NOMO-1 treated with DMSO at 0.1 percent for 48 hours (cell line): Measurements from ENCODE around the gene TCN1.
"Not testable (repeated sequence)": the region's sequence is repeated elsewhere in the genome, so short reads cannot be mapped to it uniquely, and the experiment has no call there.

ENCODE experiments used
- DNase-seq: peaks from one replicate; lab custom pipeline; 2025; ENCODE audit not compliant: unreplicated experiment; lab: John Stamatoyannopoulos, UW

Gene TCN1, protein sequence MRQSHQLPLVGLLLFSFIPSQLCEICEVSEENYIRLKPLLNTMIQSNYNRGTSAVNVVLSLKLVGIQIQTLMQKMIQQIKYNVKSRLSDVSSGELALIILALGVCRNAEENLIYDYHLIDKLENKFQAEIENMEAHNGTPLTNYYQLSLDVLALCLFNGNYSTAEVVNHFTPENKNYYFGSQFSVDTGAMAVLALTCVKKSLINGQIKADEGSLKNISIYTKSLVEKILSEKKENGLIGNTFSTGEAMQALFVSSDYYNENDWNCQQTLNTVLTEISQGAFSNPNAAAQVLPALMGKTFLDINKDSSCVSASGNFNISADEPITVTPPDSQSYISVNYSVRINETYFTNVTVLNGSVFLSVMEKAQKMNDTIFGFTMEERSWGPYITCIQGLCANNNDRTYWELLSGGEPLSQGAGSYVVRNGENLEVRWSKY

DNA sequence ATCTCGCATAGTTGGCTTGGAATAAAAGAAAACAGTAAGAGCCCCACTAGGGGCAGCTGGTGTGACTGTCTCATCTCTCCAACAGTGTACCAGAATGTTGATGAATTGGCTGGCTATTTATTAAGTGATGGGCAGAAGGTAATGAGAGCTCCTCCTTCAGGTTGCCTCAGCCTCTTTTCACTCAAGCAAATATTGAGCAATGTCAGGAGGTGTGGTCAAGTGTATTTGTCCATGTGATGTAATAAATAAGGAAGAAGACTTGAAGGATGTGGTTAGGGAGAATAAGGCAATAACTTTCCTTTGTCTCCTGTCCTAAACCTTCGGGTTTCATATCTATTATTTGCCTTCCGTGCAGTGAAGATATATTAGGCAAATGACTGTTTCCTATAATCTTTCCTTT lies at the start of gene TCN1:
TCN1 (minus strand) TSS at position 91 of the 400 bp plus-strand sequence; CDS start at position 74, 17 bp downstream.
- peak; percentile 95 for DNase-seq

- DNase-seq, result not testable (repeated sequence)
Measured at GRCh38 chr11:59903569-59903968, 37.3 kb upstream of the TCN1 start.

- DNase-seq, result no peak
Measured at GRCh38 chr11:59901306-59901705, 35.0 kb upstream of the TCN1 start.

DNA sequence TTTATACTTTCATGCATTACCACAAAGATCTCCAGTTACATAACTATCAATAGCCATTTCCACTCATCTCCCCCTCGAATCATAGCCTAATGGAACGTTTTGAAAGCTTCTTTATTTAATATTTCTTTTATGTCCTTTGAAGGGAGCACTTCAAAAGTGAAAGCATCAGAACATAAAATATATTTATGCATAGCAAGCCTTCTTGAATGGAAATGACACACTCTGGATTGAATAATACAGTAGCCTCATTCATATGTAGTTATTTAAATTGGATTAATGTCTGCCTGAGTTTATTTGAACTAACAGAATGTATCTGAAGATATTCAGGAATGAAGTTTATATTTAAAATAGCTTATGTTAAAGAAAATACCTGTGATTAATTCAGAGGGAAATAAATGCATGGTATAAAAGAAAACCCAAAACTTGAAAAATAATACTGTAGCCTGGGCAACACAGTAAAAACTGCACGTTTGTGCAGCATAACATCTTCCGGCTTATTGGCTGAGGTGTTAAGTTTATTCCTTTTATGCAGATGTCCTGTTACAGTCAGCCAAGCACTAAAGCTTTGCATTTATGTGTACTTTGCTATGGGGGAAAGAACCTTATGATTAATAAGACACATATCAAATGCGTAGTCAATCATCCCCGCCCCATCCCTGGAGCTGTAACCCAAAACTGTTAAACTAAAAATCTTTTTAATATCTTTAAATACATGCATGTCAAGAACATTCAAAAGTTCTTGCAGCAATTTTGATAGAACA lies 34.3 kb upstream of the TCN1 start:
- DNase-seq, result no peak

- no peak for DNase-seq
Measured at GRCh38 chr11:59899532-59899931, 33.2 kb upstream of the TCN1 start.

DNA sequence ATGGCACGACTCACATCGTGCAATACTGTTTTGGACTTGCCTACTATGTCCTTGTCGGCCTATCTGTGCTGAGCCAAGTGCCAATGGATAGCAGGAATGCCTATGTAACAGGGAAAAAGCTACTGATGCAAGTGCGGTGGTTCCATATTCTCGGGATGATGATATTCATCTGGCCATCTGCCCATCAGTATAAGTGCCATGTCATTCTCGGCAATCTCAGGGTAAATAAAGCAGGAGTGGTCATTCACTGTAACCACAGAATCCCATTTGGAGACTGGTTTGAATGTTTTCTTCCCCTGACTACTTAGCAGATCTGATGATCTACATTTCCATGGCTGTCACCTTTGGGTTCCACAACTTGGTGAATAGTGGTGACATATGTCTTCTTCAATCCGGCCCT lies 32.4 kb upstream of the TCN1 start:
- no peak for DNase-seq

- no peak for DNase-seq
Measured at GRCh38 chr11:59898046-59898445, 31.8 kb upstream of the TCN1 start.

GRCh38 chr11:59894616-59895015 lies 28.3 kb upstream of the TCN1 start:
- no peak for DNase-seq

DNA sequence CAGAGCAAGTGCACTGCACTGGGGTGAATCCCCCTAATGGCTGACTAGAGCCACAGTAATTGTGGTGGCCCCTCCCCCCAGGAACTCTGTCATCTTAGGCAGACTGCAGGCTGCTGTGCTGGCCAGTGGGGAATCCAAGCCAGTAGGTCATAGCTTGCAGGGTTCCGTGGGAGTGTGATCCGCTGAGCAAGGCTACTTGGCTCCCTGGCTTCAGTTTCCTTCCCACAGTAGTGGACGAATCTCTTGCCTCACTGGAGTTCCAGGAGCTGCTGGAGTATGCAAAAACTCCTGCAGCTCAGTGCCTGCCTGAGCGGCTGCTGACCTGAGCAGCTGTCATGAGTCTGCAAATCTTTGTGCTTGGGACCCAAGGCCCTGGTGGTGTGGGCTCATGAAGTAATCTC lies 25.5 kb upstream of the TCN1 start:
- DNase-seq, result no peak

GRCh38 chr11:59887156-59887555 lies 20.9 kb upstream of the TCN1 start:
- not testable (repeated sequence) for DNase-seq

DNA sequence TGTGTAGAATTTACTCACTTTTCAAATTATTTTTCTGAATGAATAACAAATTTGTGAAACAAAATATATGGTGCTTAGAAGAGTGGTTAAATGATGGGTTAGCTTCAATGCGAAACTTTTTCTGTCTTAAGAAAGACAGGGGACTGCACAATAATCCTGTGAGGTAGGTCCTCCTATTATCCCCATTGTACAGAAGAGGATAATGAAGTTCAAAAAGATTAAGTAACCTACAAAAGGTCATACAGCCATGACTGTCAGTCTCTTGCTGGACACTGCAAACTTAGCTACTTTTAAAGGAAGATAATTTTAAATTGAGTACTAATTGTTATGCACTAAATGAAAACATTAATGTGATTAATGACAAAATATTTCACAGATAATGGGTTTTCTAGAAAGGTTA lies 17.3 kb upstream of the TCN1 start:
- DNase-seq, result no peak

DNA sequence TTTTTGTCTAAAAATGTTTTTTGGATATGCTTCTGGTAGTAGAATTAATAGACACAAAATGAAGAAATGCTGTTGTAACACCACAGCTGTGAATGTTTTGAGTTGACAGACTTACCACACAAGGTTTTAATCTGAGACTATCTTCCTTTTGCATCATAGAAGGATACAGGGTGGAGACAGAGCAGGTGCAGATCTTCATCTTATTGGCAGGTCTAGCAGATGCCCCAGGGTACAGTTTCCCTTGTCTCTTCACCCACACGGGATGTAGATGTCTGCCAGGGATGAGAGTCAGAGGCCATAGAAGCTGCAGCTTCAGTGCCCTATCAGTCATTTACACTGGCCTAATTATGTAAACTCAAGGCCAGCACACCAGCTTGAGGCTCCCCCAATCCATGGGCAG lies 13.3 kb upstream of the TCN1 start:
- no peak for DNase-seq

DNA sequence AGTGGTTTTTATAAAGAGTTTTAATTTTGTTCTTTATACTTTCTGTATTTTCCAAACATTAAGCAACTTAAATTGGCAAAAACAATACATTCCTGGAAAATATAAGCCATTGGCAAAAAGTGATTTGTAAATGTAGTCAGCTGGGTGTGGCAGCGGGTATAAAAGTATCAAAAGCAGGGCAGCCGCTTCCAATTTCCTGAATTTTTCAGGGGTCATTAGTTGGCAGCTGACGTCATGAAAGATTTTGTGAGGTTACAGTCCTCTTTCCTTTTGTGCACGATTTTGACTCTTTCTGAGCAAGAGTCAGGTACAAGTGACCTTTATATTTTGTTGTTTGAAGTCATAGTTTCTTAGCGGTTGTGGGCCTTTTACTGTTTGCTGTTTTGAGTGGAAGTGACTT lies 12.3 kb upstream of the TCN1 start, which contains the start of gene OOSP3:
OOSP3 (plus strand) TSS at position 208 of the 400 bp plus-strand sequence; CDS start at position 235, 27 bp downstream.
- no peak for DNase-seq

DNA sequence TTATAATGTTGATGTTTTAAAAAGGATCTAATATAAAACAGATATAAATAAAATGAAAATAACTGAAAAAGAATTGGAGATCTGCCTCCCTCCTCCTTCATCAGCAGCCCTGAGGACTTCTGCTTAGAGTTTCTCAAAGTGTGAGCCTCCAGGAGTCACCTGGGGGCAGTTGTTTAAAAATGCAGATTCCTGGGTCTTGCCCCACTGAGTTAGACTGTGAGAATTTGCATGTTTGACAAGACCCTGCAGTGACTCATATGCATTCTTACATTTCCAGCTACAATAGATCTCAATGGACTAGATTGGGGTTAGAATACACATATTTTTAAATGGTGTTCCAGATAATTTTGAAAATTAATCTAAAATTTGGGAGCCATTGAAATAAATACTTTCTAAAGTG lies 11.5 kb upstream of the TCN1 start:
- DNase-seq, result no peak

DNA sequence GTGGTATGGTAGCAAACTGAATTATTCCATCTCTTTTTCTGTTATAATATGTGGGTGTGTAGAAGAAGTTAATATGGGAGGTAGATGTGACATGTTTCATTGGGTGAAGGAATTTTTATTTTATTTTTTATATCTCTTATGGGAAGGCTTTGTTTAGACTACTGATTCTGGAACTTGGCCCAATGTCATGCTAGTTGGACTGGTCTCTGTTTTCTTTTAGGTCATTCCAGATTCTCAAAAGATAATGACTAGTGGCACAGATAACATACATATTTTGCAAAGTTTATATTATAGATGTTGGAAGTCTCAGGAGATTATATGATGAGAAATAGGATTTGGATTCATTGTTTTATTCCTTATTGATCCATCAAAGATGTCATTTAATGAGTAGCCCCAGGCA lies 11.0 kb upstream of the TCN1 start:
- no peak for DNase-seq

GRCh38 chr11:59875856-59876519 lies 9.7 kb upstream of the TCN1 start:
- no peak for DNase-seq

DNA sequence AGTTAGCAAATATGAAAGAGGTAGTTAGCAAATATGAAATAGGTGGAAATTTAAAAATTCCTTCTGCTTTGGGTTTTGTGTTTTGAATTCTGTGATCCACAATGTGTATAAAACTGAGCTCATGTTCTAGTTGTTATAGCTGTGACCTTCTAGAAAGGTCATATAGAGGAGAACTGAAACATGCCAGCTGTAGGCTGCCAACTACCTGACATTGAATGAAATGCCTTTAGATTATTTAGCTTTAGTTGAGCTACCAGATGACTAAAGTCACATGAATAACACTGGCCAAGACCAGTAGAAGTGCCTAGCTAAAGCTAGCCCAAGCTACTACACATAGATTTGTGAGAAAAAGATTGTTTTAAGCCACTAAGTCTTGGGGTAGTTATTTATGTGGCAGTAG lies 5.8 kb upstream of the TCN1 start:
- DNase-seq, result no peak

DNA sequence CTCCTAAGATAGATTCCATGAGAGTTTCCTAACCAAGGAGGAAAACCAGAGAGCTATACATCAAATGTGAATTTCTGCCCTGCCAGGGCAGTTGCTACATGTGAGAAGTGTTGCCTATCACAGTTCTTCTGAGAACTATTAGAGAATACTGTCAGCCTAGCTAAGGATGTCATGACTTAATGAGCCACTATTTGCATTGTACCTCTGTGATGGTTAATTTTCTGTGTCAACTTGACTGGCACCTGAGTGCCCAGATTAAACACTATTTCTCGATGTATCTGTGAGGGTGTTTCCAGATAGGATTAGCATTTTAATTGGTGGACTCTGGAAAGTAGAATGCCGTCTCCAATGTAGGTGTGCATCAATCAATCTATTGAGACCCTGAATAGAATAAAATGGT lies 1.7 kb upstream of the TCN1 start:
- no peak for DNase-seq

DNA sequence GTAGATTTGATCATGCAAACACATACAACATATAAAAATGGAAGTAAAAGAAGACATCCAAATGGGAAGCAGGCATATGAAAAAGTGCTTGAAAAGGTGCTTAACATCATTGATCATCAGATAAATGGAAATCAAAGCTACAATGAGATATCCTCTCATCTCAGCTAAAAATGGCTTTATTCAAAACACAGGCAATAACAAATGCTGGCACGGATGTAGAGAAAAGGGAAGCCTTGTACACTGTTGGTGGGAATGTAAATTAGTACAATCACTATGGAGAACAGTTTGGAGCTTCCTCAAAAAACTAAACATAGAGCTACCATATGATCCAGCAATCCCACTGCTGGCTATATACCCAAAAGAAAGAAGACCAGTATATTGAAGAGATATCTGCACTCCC lies 549 bp upstream of the TCN1 start:
- no peak for DNase-seq

- no peak for DNase-seq
Measured at GRCh38 chr11:59865031-59865430, 1.3 kb downstream of the TCN1 start.

DNA sequence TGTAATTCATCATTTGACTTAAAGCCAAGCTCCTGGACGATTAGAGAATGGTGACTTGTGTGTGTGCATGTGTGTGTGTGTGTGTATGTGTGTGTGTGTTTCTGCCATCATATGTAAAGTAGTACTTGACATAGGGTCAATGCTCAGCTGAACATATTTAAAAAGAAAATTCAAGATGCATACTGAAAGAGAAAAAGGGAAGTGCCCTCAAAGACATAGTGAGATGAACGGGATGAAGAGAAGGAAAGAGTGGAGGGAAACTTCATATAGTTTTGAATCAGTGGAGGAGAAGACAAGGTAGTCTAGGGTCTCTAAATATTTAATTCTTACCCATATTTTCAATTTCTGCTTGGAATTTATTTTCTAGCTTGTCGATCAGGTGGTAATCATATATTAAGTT lies 4.0 kb downstream of the TCN1 start:
- peak; percentile 34 for DNase-seq

- DNase-seq, result no peak
Measured at GRCh38 chr11:59859673-59860072, 6.6 kb downstream of the TCN1 start.
